Upper lobe of left lung (tissue), 4 donors: ENCODE results near the gene CCL1.

Source experiments
- POLR2A ChIP-seq, 4 donors: fragments of 450-650 bp; IDR thresholded peaks; one replicate each; pipeline ENCODE4 v1.5.1; 2016 to 2017; ENCODE audit warnings: antibody characterized with exemption in 4 of 4, mild to moderate bottlenecking in 2 of 4
- POLR2AphosphoS5 ChIP-seq, 2 donors: sonication (generic); formaldehyde crosslinking; IDR thresholded peaks; one replicate each; pipeline ENCODE4 v1.5.1; 2017; ENCODE audit warnings: antibody characterized with exemption in 2 of 2
- TF ChIP-seq, protein P1 (sequence below), 6 experiments: fragments of 450-650 bp in 4 of 6; fragments of 200-600 bp in 2 of 6; sonication (generic) in 2 of 6; IDR thresholded peaks; one replicate each; pipeline ENCODE4 v1.5.1; 2016 to 2019; ENCODE audit warnings: antibody characterized with exemption in 6 of 6

DNA sequence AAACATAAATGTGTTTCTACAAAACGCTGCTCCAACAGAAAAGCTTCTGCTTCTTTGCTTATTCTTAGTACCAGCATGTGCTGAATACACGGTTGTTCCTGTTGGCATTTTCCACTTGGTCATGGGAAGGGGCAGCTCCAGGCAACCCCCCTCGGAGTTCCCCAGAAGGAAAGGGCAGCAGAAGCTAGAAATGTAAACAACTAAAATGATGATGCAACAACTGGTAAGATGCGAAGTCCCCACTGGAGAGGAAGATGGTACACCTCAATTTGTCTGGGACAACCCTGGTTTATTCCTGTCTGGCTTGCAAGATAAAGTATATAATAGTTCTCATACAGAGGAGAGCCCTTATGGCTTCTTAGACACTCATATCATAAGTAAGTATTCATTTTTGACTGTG, 16.0 kb downstream of the CCL1 start:
- TF ChIP-seq POLR2A (IDR thresholded peaks at IDR 0.05) = no peak
- no peak for TF ChIP-seq POLR2AphosphoS5 (IDR thresholded peaks at IDR 0.05)
- TF ChIP-seq, protein P1, sequence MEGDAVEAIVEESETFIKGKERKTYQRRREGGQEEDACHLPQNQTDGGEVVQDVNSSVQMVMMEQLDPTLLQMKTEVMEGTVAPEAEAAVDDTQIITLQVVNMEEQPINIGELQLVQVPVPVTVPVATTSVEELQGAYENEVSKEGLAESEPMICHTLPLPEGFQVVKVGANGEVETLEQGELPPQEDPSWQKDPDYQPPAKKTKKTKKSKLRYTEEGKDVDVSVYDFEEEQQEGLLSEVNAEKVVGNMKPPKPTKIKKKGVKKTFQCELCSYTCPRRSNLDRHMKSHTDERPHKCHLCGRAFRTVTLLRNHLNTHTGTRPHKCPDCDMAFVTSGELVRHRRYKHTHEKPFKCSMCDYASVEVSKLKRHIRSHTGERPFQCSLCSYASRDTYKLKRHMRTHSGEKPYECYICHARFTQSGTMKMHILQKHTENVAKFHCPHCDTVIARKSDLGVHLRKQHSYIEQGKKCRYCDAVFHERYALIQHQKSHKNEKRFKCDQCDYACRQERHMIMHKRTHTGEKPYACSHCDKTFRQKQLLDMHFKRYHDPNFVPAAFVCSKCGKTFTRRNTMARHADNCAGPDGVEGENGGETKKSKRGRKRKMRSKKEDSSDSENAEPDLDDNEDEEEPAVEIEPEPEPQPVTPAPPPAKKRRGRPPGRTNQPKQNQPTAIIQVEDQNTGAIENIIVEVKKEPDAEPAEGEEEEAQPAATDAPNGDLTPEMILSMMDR (IDR thresholded peaks at IDR 0.05) = no peak
